ENCODE measurements around the gene CROCC2. TPM values are rescaled to one million over a fixed set of nuclear protein-coding genes. Genes with fewer than 3 reads are reported as not detected.

CROCC2 gene
- total RNA-seq, 1 donor from 2014 or later = not detected

- peaks cover 10% of the 10 kb centered on the region for H3K4me1 Mint-ChIP-seq (ENCODE audit: low read depth)
- H3K27me3 Mint-ChIP-seq (ENCODE audit: low read depth) = peaks cover 12% of the 10 kb centered on the region
- H3K4me3 Mint-ChIP-seq (ENCODE audit: unreplicated experiment) = no peak overlapping the region
- no peaks in the 10 kb centered on the region for H3K36me3 Mint-ChIP-seq (ENCODE audit: low read depth)
- H3K27ac Mint-ChIP-seq (ENCODE audit: unreplicated experiment) = no peak overlapping the region
- H3K9me3 Mint-ChIP-seq (ENCODE audit: low read depth) = no peaks in the 10 kb centered on the region
- TF ChIP-seq CTCF (IDR thresholded peaks at IDR 0.05) = peak; percentile 98
- no peak for DNase-seq (ENCODE audit: low spot score)
These were observed 7.9 kb downstream of the CROCC2 start for GRCh38 chr2:240913810-240914644.

GRCh38 chr2:240914645-240915525 lies 8.7 kb downstream of the CROCC2 start:
- TF ChIP-seq CTCF (IDR thresholded peaks at IDR 0.05) = peak; percentile 71
- no peak for DNase-seq (ENCODE audit: low spot score)
- H3K9me3 Mint-ChIP-seq (ENCODE audit: low read depth) = no peaks in the 10 kb centered on the region
- H3K36me3 Mint-ChIP-seq (ENCODE audit: low read depth) = no peaks in the 10 kb centered on the region
- peaks cover 10% of the 10 kb centered on the region for H3K27me3 Mint-ChIP-seq (ENCODE audit: low read depth)
- no peak overlapping the region for H3K4me3 Mint-ChIP-seq (ENCODE audit: unreplicated experiment)
- peaks cover 10% of the 10 kb centered on the region for H3K4me1 Mint-ChIP-seq (ENCODE audit: low read depth)
- no peak overlapping the region for H3K27ac Mint-ChIP-seq (ENCODE audit: unreplicated experiment)

GRCh38 chr2:240915526-240916341 lies 9.6 kb downstream of the CROCC2 start:
- H3K4me3 Mint-ChIP-seq (ENCODE audit: unreplicated experiment) = no peak overlapping the region
- no peak overlapping the region for H3K27ac Mint-ChIP-seq (ENCODE audit: unreplicated experiment)
- no peak for TF ChIP-seq CTCF (IDR thresholded peaks at IDR 0.05)
- peaks cover 10% of the 10 kb centered on the region for H3K4me1 Mint-ChIP-seq (ENCODE audit: low read depth)
- no peaks in the 10 kb centered on the region for H3K9me3 Mint-ChIP-seq (ENCODE audit: low read depth)
- peaks cover 10% of the 10 kb centered on the region for H3K27me3 Mint-ChIP-seq (ENCODE audit: low read depth)
- peak; percentile 83 for DNase-seq (ENCODE audit: low spot score)
- H3K36me3 Mint-ChIP-seq (ENCODE audit: low read depth) = no peaks in the 10 kb centered on the region

- H3K36me3 Mint-ChIP-seq (ENCODE audit: low read depth) = no peaks in the 10 kb centered on the region
- peaks cover 7% of the 10 kb centered on the region for H3K27me3 Mint-ChIP-seq (ENCODE audit: low read depth)
- no peak overlapping the region for H3K27ac Mint-ChIP-seq (ENCODE audit: unreplicated experiment)
- no peaks in the 10 kb centered on the region for H3K9me3 Mint-ChIP-seq (ENCODE audit: low read depth)
- H3K4me1 Mint-ChIP-seq (ENCODE audit: low read depth) = peaks cover 18% of the 10 kb centered on the region
- H3K4me3 Mint-ChIP-seq (ENCODE audit: unreplicated experiment) = no peak overlapping the region
- DNase-seq (ENCODE audit: low spot score) = no peak
- no peak for TF ChIP-seq CTCF (IDR thresholded peaks at IDR 0.05)
These were observed 10.5 kb downstream of the CROCC2 start for GRCh38 chr2:240916571-240917008.

Data from chondrocyte (in vitro differentiated cells).